Ascending aorta (tissue), 2 donors: ENCODE results near the gene NSL1. TPM values are rescaled to one million over a fixed set of nuclear protein-coding genes. Genes with fewer than 3 reads are reported as not detected.
A peak's percentile ranks its signal among the peaks of the same experiment; 100 is the strongest.

ENCODE experiments used
- DNase-seq, 2 donors: peaks; one replicate each; pipeline ENCODE4 v3.0.0-alpha.2; 2019; ENCODE audit warnings: low spot score in 2 of 2
- H3K27ac ChIP-seq, 2 donors: fragments of 200-600 bp; sonication (generic); one replicate each; pipeline ENCODE4 v1.5.1; 2016 to 2017; ENCODE audit warnings: mild to moderate bottlenecking in 1 of 2
- H3K27me3 ChIP-seq: fragments of 200-600 bp; sonication (generic); one replicate; pipeline ENCODE4 v1.5.1; 2017
- H3K36me3 ChIP-seq, 2 donors: fragments of 200-600 bp; sonication (generic); one replicate each; pipeline ENCODE4 v1.5.1; 2016
- H3K4me1 ChIP-seq, 2 donors: fragments of 200-600 bp; sonication (generic); one replicate each; pipeline ENCODE4 v1.5.1; 2016 to 2017; ENCODE audit warnings: mild to moderate bottlenecking in 1 of 2
- H3K4me3 ChIP-seq, 2 donors: fragments of 200-600 bp; sonication (generic); one replicate each; pipeline ENCODE4 v1.5.1; 2016 to 2017; ENCODE audit warnings: mild to moderate bottlenecking in 1 of 2
- H3K9me3 ChIP-seq, 2 donors: fragments of 200-600 bp; sonication (generic); one replicate each; pipeline ENCODE4 v1.5.1; 2016
- intact Hi-C: fragments of 100-400 bp; cut with DNase I; formaldehyde crosslinking; loops from one replicate; pipeline ENCODE4 v1.15.1; 2023
- total RNA-seq: library from RNA; depleted of rRNA; stranded (reverse); fragments of >200 nt; gene quantifications from one replicate; pipeline ENCODE4 v1.1.0, GENCODE V29; 2016
- TF ChIP-seq, protein P1 (sequence below), 3 experiments: fragments of 200-600 bp in 2 of 3; fragments of 450-650 bp in 1 of 3; sonication (generic) in 2 of 3; IDR thresholded peaks; one replicate each; pipeline ENCODE4 v1.5.1; 2016 to 2019; ENCODE audit warnings: antibody characterized with exemption in 3 of 3, mild to moderate bottlenecking in 1 of 3, moderate library complexity in 1 of 3

NSL1 gene
- total RNA-seq, 1 donor from 2014 or later, result 69.1 TPM

DNA sequence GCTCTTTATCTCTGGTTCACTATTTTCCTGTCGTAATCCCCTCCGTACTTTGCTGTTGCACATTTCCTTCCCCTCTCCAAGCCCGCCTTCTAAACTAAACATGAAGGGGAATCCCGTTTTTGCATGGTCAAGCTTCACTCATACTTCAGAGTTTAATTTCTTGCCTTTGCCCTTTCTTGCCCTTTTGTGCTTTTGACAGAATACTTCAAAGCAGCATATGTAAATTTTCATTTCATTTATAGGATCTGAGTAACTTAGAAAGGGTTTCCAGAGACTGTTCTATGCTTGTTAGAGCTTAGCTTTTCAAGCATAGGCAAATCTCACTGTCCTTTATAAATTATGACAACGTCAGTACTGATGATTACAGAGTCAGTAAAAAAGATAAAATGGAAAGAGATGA, 28.1 kb upstream of the NSL1 start:
- no peaks in the 10 kb centered on the region for H3K4me1 ChIP-seq
- no peak overlapping the region for H3K27ac ChIP-seq
- intact Hi-C loops, result loop anchor here (5.0 kb wide), 1 partner anchor 178 kb away; no protein-coding TSS in a partner anchor
- no peak for DNase-seq
- H3K27me3 ChIP-seq, result no peaks in the 10 kb centered on the region
- TF ChIP-seq, protein P1, sequence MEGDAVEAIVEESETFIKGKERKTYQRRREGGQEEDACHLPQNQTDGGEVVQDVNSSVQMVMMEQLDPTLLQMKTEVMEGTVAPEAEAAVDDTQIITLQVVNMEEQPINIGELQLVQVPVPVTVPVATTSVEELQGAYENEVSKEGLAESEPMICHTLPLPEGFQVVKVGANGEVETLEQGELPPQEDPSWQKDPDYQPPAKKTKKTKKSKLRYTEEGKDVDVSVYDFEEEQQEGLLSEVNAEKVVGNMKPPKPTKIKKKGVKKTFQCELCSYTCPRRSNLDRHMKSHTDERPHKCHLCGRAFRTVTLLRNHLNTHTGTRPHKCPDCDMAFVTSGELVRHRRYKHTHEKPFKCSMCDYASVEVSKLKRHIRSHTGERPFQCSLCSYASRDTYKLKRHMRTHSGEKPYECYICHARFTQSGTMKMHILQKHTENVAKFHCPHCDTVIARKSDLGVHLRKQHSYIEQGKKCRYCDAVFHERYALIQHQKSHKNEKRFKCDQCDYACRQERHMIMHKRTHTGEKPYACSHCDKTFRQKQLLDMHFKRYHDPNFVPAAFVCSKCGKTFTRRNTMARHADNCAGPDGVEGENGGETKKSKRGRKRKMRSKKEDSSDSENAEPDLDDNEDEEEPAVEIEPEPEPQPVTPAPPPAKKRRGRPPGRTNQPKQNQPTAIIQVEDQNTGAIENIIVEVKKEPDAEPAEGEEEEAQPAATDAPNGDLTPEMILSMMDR (IDR thresholded peaks at IDR 0.05), result no peak
- H3K36me3 ChIP-seq, result no peaks in the 10 kb centered on the region
- H3K9me3 ChIP-seq, result no peaks in the 10 kb centered on the region
- no peak overlapping the region for H3K4me3 ChIP-seq

DNA sequence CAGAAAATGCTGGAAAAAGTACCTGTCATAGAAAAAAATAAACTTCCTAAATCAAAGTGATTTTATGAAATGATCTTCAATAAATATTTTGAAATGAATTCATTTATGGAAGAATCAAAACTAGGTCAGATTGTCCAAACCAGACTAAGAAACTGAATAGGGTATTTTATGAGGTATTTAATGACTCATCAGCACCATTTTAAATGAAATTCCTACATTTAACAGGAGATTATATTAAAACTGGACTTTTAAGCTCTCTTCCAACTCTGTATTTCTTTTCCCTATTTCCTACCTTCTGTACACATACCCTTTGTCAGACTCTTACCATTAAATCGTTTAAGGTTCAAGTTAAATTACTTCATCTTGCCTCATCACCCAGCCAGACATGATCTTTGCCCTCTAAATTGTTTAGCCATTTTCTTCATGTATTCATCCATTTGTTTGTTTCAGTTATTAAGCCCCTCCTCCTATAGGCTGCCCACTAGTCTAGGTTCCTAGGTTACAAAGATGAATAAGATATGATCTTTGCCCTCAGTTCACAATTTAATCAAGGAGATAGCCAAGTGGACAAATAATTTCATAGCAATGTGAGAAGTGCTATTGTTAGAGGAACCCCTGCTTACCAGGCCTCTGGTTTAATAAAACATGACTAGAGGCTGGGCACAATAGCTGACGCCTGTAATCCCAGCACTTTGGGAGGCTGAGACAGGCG, 25.1 kb upstream of the NSL1 start:
- intact Hi-C loops, result loop anchor here (5.0 kb wide), 1 partner anchor 181 kb away; no protein-coding TSS in a partner anchor
- Histone ChIP-seq H3K36me3 (peaks cover 0 to 3% of the 10 kb centered on the region in 2 donors), H3K4me1 (no peaks in the 10 kb centered on the region)

DNA sequence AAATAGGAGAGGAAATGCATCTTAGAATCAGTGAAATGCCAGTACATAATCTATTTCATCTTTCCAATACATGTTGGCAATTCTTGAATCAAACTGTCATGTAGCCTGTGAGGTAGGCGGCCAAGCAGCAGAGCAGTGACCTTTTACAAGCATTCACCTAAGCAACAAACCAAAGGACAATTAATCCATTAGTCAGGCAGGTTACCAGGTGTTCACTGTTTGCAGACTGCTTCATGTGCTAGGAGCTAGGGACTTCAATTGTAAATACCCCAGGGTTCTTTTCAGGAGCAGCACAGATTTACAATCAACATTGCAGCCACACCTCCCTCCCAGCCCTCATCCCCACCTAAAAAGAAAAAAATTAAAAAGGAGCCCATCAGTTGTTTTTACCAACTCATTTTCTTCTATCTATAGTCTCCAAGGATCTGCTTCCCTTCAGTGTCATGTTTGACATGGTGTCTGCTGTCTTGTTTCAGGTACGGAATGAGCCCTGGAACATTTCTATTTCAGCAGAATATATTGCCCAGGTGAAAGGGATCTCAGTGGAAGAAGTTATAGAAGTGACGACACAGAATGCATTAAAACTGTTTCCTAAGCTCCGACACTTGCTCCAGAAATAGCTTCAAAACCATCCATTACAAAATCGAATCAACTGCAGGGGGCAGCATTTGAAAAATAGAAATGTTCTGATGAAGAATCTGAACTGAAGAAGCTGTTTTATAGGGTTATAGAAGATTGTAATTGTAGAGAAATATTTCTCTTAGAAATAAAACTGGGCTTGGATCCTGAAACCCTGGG, 23.2 kb upstream of the NSL1 start:
- TF ChIP-seq, protein P1 (IDR thresholded peaks at IDR 0.05), result peak in 1 of 3 experiments; percentile 21
- H3K4me3 ChIP-seq, result no peak overlapping the region
- H3K4me1 ChIP-seq, result no peaks in the 10 kb centered on the region
- no peaks in the 10 kb centered on the region for H3K27me3 ChIP-seq
- H3K9me3 ChIP-seq, result no peaks in the 10 kb centered on the region
- H3K36me3 ChIP-seq, result peaks cover 0 to 3% of the 10 kb centered on the region in 2 donors
- no peak overlapping the region for H3K27ac ChIP-seq
- no peak for DNase-seq
- intact Hi-C loops, result loop anchor here (5.0 kb wide), 1 partner anchor 183 kb away; no protein-coding TSS in a partner anchor

More for the DNA sequence above, 25.1 kb upstream of the NSL1 start:
- DNase-seq, result no peak
- Histone ChIP-seq H3K9me3 (no peaks in the 10 kb centered on the region), H3K27me3 (no peaks in the 10 kb centered on the region), H3K27ac (no peak overlapping the region), H3K4me3 (no peak overlapping the region)
- TF ChIP-seq, protein P1 (IDR thresholded peaks at IDR 0.05), result no peak

DNA sequence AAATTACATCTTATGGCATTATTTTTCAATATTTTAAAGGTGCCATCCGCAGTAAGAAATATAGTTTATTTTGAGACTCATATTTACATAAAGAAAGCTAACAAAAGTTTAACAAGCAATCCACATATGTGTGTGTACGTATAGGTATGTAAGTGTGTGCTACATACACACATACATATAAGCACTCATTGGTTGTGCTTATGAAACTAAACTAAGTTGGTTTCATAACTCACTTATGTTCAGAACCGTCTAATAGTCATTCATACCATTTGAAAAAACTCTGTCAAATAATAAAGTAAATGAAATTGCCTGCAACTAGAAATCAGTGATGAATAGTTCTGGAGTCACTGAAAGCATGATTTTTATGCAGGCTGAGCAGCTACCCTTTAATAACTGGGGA, 14.2 kb upstream of the NSL1 start:
- no peaks in the 10 kb centered on the region for H3K9me3 ChIP-seq
- intact Hi-C loops, result no loop called here

DNA sequence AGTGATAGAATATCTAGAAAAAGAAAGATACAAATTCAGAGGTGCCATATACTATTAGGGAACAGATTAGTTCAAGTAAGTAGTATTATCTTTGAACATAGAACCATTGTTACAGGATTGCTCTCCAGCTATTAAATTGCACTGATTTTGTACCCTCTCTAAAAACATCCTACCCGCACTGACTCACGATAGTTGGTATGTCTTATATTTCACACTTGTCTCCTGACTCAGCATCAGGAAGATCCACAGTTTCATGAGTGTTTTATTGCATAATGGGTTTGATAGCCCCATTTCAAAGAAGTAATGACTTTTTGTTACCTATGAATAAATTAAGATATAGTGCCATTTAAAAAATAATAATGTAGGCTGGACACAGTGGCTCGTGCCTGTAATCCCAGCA, 6.1 kb upstream of the NSL1 start:
- TF ChIP-seq, protein P1 (IDR thresholded peaks at IDR 0.05), result no peak
- intact Hi-C loops, result no loop called here
- Histone ChIP-seq H3K36me3 (peaks cover 10 to 16% of the 10 kb centered on the region in 2 donors), H3K27ac (no peak overlapping the region), H3K9me3 (no peaks in the 10 kb centered on the region), H3K27me3 (no peaks in the 10 kb centered on the region), H3K4me3 (no peak overlapping the region), H3K4me1 (peaks cover 0 to 3% of the 10 kb centered on the region in 2 donors)
- DNase-seq, result no peak

More for the DNA sequence above, 14.2 kb upstream of the NSL1 start:
- Histone ChIP-seq H3K27ac (no peak overlapping the region), H3K4me1 (no peaks in the 10 kb centered on the region), H3K27me3 (no peaks in the 10 kb centered on the region), H3K4me3 (no peak overlapping the region), H3K36me3 (peaks cover 8 to 18% of the 10 kb centered on the region in 2 donors)
- TF ChIP-seq, protein P1 (IDR thresholded peaks at IDR 0.05), result no peak
- no peak for DNase-seq
